ENCODE measurements around the gene MAGEE2. TPM values are rescaled to one million over a fixed set of nuclear protein-coding genes. Genes with fewer than 3 reads are reported as not detected.

Gene MAGEE2
- total and polyA plus RNA-seq, 2 experiments from 2014 or later: not detected

- no peaks in the 10 kb centered on the region for H3K4me1 ChIP-seq (ENCODE audit: low read depth)
- no peak overlapping the region for H3K27ac ChIP-seq
- no peak for TF ChIP-seq CTCF (IDR thresholded peaks at IDR 0.05; ENCODE audit: low read depth, low read length)
- H3K36me3 ChIP-seq: no peaks in the 10 kb centered on the region
- H3K9me3 ChIP-seq (ENCODE audit: low read depth): no peaks in the 10 kb centered on the region
- no peaks in the 10 kb centered on the region for H3K27me3 ChIP-seq
- DNase-seq (ENCODE audit: low read depth in 1 of 2, low spot score in 1 of 2): peak; percentile 24 to 62
- H3K4me3 ChIP-seq: peak overlapping the region; percentile 47
Measured at GRCh38 chrX:75746891-75747639, 38.0 kb downstream of the MAGEE2 start.

Data from cardiac muscle cell (in vitro differentiated cells and primary cell).